IMR-90 (cell line): ENCODE data around the gene RBBP8NL. TPM values are rescaled to one million over a fixed set of nuclear protein-coding genes. Genes with fewer than 3 reads are reported as not detected.

ENCODE experiments used
- ATAC-seq: fragments of 200-7000 bp; cut with Tn5 transposase; 2 replicates; pipeline ENCODE4 v1.9.1; 2020; ENCODE audit warnings: low read depth, mild to moderate bottlenecking, moderate library complexity
- BruUV-seq: library from RNA; stranded (reverse); fragments of 400-500 nt; replicated peaks from 2 replicates; lab custom pipeline; 2021; lab: Mats Ljungman, UMichigan
- CTCF ChIA-PET: fragments of 300-600 bp; formaldehyde crosslinking; extraction: SDS; loops from one replicate; lab custom pipeline; 2021; ENCODE audit warnings: antibody characterized with exemption; lab: Yijun Ruan, JAX
- POLR2A ChIA-PET: fragments of 300-600 bp; sonication (Branson Sonifier 250); formaldehyde crosslinking; loops from one replicate; lab custom pipeline; 2022; ENCODE audit warnings: antibody characterized with exemption; ENCODE audit not compliant: unreplicated experiment; lab: Charles Lee
- DNase-seq: peaks from one replicate; pipeline ENCODE4 v3.0.0; 2013
- H2AFZ ChIP-seq: replicated peaks from 2 replicates; pipeline ENCODE3; 2013; ENCODE audit warnings: low read length, mild to moderate bottlenecking; ENCODE audit not compliant: poor library complexity
- H2AK5ac ChIP-seq: 2 replicates; pipeline ENCODE4 v1.6.1; 2013; ENCODE audit warnings: low read depth, low read length, inconsistent platforms
- H2AK9ac ChIP-seq: replicated peaks from 2 replicates; pipeline ENCODE3; 2013; ENCODE audit warnings: mild to moderate bottlenecking, low read depth, low read length, moderate library complexity; ENCODE audit not compliant: poor library complexity
- H2BK120ac ChIP-seq: 2 replicates; pipeline ENCODE4 v1.6.1; 2013; ENCODE audit warnings: low read depth, low read length, inconsistent platforms
- H2BK15ac ChIP-seq: 3 replicates; pipeline ENCODE4 v1.6.1; 2013; ENCODE audit warnings: low read depth, low read length, inconsistent platforms
- H2BK20ac ChIP-seq: 2 replicates; pipeline ENCODE4 v1.6.1; 2013; ENCODE audit warnings: low read depth, mild to moderate bottlenecking, inconsistent platforms, low read length, moderate library complexity
- H2BK5ac ChIP-seq: 2 replicates; pipeline ENCODE4 v1.6.1; 2013; ENCODE audit warnings: mild to moderate bottlenecking, low read depth, low read length, inconsistent platforms; ENCODE audit not compliant: poor library complexity, severe bottlenecking
- H3K14ac ChIP-seq: replicated peaks from 2 replicates; pipeline ENCODE4 v1.6.1; 2013; ENCODE audit warnings: low read depth, low read length, inconsistent platforms
- H3K18ac ChIP-seq: 2 replicates; pipeline ENCODE4 v1.6.1; 2013; ENCODE audit warnings: low read depth, low read length, control low read depth
- H3K23ac ChIP-seq: 2 replicates; pipeline ENCODE4 v1.6.1; 2013; ENCODE audit warnings: low read depth, low read length, inconsistent platforms
- H3K27ac ChIP-seq: 2 replicates; pipeline ENCODE4 v1.5.1; 2013; ENCODE audit warnings: mild to moderate bottlenecking, control low read depth, low read length; ENCODE audit not compliant: insufficient read depth
- H3K27me3 ChIP-seq: 2 replicates; pipeline ENCODE4 v1.6.1; 2013; ENCODE audit warnings: low read length; ENCODE audit not compliant: control insufficient read depth, insufficient read depth
- H3K36me3 ChIP-seq: 2 replicates; pipeline ENCODE4 v1.6.1; 2013; ENCODE audit warnings: low read length, mixed read lengths; ENCODE audit not compliant: control insufficient read depth, insufficient read depth
- H3K4ac ChIP-seq: 2 replicates; pipeline ENCODE4 v1.6.1; 2013; ENCODE audit warnings: low read depth, low read length, inconsistent platforms
- H3K4me1 ChIP-seq: 2 replicates; pipeline ENCODE4 v1.6.1; 2013; ENCODE audit warnings: low read length, mixed read lengths; ENCODE audit not compliant: control insufficient read depth, insufficient read depth
- H3K4me2 ChIP-seq: 2 replicates; pipeline ENCODE4 v1.6.1; 2013; ENCODE audit warnings: low read depth, mild to moderate bottlenecking, control low read depth, low read length, moderate library complexity
- H3K4me3 ChIP-seq: 2 replicates; pipeline ENCODE4 v1.5.1; 2013; ENCODE audit warnings: low read depth, mild to moderate bottlenecking, control low read depth, low read length, moderate library complexity; ENCODE audit not compliant: insufficient read depth
- H3K56ac ChIP-seq: 2 replicates; pipeline ENCODE4 v1.6.1; 2013; ENCODE audit warnings: low read length, inconsistent platforms; ENCODE audit not compliant: insufficient read depth; ENCODE audit errors: extremely low read depth
- H3K79me1 ChIP-seq, 2 experiments: 2 replicates each; pipeline ENCODE4 v1.6.1; 2013; ENCODE audit warnings: low read length in 2 of 2, inconsistent platforms in 1 of 2, low read depth in 1 of 2
- H3K9ac ChIP-seq: 2 replicates; pipeline ENCODE4 v1.6.1; 2013; ENCODE audit warnings: low read depth, low read length, control low read depth
- H3K9me1 ChIP-seq: 2 replicates; pipeline ENCODE4 v1.6.1; 2013; ENCODE audit warnings: low read length, inconsistent platforms; ENCODE audit not compliant: insufficient read depth
- H3K9me3 ChIP-seq: 2 replicates; pipeline ENCODE4 v1.6.1; 2013; ENCODE audit warnings: low read length; ENCODE audit not compliant: control insufficient read depth, insufficient read depth
- H4K20me1 ChIP-seq: 2 replicates; pipeline ENCODE4 v1.6.1; 2013; ENCODE audit warnings: low read length, inconsistent platforms; ENCODE audit not compliant: insufficient read depth
- H4K5ac ChIP-seq: 2 replicates; pipeline ENCODE4 v1.6.1; 2013; ENCODE audit warnings: mild to moderate bottlenecking, low read depth, low read length, control low read depth
- H4K8ac ChIP-seq, 2 experiments: 2 replicates each; pipeline ENCODE4 v1.6.1; 2013; ENCODE audit warnings: low read depth in 2 of 2, low read length in 2 of 2, control low read depth in 1 of 2, inconsistent platforms in 1 of 2
- H4K91ac ChIP-seq: 2 replicates; pipeline ENCODE4 v1.6.1; 2013; ENCODE audit warnings: low read depth, low read length, inconsistent platforms; ENCODE audit not compliant: insufficient read depth
- BHLHE40 ChIP-seq: fragments of 150-350 bp; IDR thresholded peaks from 2 replicates; pipeline ENCODE4 v1.6.1; 2016; ENCODE audit warnings: mild to moderate bottlenecking, low read depth, low read length
- whole genome bisulfite sequencing, 2 experiments: methylation state at CpG; one replicate each; pipeline versions ENCODE4 v1.1.5 to v1.1.7; 2013; ENCODE audit warnings: missing lambda C conversion rate in 2 of 2; ENCODE audit not compliant: insufficient read length in 1 of 2; ENCODE audit errors: extremely low coverage in 2 of 2; 5-methylcytosine and 5-hydroxymethylcytosine counted together
- dilution Hi-C: fragments of 300-500 bp; cut with HindIII; formaldehyde crosslinking; loops from one replicate; pipeline ENCODE4 v1.14.3; 2018; ENCODE audit warnings: low sequenced_read_pairs; ENCODE audit not compliant: unreplicated experiment
- in situ Hi-C: fragments of 300-500 bp; cut with MboI; formaldehyde crosslinking; loops from 3 replicates; pipeline ENCODE4 v1.14.3; 2019; ENCODE audit warnings: low sequenced_read_pairs, inconsistent platforms, mixed read lengths
- intact Hi-C: fragments of 100-400 bp; cut with micrococcal nuclease; formaldehyde crosslinking; loops from 2 replicates; pipeline ENCODE4 v1.10.0; 2022
- polyA plus RNA-seq, 3 experiments: library from polyadenylated mRNA; depleted of rRNA; stranded (reverse); fragments of >200 nt; gene quantifications; 2 replicates each; pipeline ENCODE4 v1.2.3, GENCODE V29; 2012; ENCODE audit warnings: low replicate concordance in 1 of 3
- total RNA-seq: library from RNA; depleted of rRNA; stranded (reverse); fragments of >200 nt; gene quantifications from 2 replicates; pipeline ENCODE4 v1.2.3, GENCODE V29; 2012

The RBBP8NL gene
- total and polyA plus RNA-seq, 2 of the 4 experiments (the other 2 are of a cell fraction), result not detected

GRCh38 chr20:62370807-62371587 lies 56.3 kb downstream of the RBBP8NL start:
- Histone ChIP-seq H3K79me1 (no peaks in the 10 kb centered on the region), H2AK9ac (peak overlapping the region; percentile 88), H3K4me2 (no peak overlapping the region), H3K27ac (no peak overlapping the region), H3K56ac (no peak overlapping the region), H3K9me3 (no peaks in the 10 kb centered on the region), H3K36me3 (no peaks in the 10 kb centered on the region), H3K18ac (no peak overlapping the region), H4K5ac (no peak overlapping the region), H3K4ac (peak overlapping the region; percentile 28; the same call in 1 of the 2 replicates), H3K27me3 (no peaks in the 10 kb centered on the region), H2BK20ac (no peak overlapping the region; the same call in 1 of the 2 replicates), H4K20me1 (peaks cover 12% of the 10 kb centered on the region), H2AFZ (peak overlapping the region; percentile 53), H3K4me1 (peaks cover 49% of the 10 kb centered on the region), H2BK5ac (no peak overlapping the region), H3K14ac (no peak overlapping the region), H3K23ac (no peak overlapping the region), H2AK5ac (peak overlapping the region; percentile 58; the same call in 1 of the 2 replicates), H3K9ac (no peak overlapping the region), H2BK120ac (peak overlapping the region; percentile 29; the same call in 1 of the 2 replicates), H2BK15ac (no peak overlapping the region), H3K4me3 (no peak overlapping the region), H4K91ac (no peak overlapping the region; the same call in 1 of the 2 replicates), H3K9me1 (peaks cover 13% of the 10 kb centered on the region; the same call in 1 of the 2 replicates), H4K8ac (0 out of 4 replicates have a peak overlapping the region, but pooled peaks of 1 of the 2 experiments have one; percentile 19)
- no peak for ATAC-seq
- ChIA-PET CTCF (interaction anchor here (0.6 kb wide), 1 partner anchor 69 kb away, joined by 3 read pairs; the partner anchor contains the start of gene ADRM1), POLR2A (interaction anchor here (0.5 kb wide), 1 partner anchor 9 kb away, joined by 3 read pairs; no protein-coding TSS in a partner anchor)
- in situ Hi-C loops (no loop called here), intact Hi-C loops (no loop called here), dilution Hi-C loops (no loop called here)
- BruUV-seq, result no TSS peak
- 72% methylated on average over 10 of the region's 18 CpGs; no CpG with 5 or more reads in 1 of the 2 experiments for WGBS, 2 experiments
- TF ChIP-seq BHLHE40, result no peak
- no peak for DNase-seq
